T-helper 1 cell treated with Interleukin-12 subunit alpha and Interleukin-12 subunit beta and Interleukin-4 antibody, amounts not matched to agents 30 μg/mL and 1 μg/mL, for 36 hours (primary cell): ENCODE data around the gene CEP85L.
A peak's percentile ranks its signal among the peaks of the same experiment; 100 is the strongest.

Experiments
- H3K27ac Mint-ChIP-seq: one replicate; pipeline ENCODE4 v1.8.0; 2021; ENCODE audit warnings: mild to moderate bottlenecking, mixed read lengths
- H3K27me3 Mint-ChIP-seq: one replicate; pipeline ENCODE4 v1.8.0; 2021; ENCODE audit warnings: low read depth, mixed read lengths
- H3K36me3 Mint-ChIP-seq: one replicate; pipeline ENCODE4 v1.8.0; 2021; ENCODE audit warnings: low read depth, mixed read lengths
- H3K4me1 Mint-ChIP-seq: one replicate; pipeline ENCODE4 v1.8.0; 2021; ENCODE audit warnings: low read depth, mixed read lengths
- H3K4me3 Mint-ChIP-seq: one replicate; pipeline ENCODE4 v1.8.0; 2021; ENCODE audit warnings: mild to moderate bottlenecking, moderate library complexity, mixed read lengths
- H3K9me3 Mint-ChIP-seq: one replicate; pipeline ENCODE4 v1.8.0; 2021; ENCODE audit warnings: mixed read lengths

CEP85L gene

DNA sequence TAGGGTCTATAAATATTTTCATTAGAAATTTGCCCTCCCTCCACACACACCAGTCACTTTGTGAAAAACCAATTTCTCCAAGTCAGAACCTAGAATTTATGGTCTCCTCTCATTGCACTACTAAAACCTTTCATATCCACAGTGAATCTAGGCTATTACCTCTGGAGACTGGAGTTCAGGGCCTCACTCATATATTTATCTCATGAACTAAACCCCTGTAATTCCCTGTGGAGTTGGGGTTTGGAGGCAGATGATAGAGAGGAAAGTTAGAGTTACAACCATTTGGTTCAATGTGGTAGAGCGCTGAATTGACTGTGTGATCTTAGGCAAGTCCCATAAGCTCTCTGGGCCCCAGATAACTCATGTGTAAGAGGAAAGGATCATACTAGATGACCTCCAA lies 18.2 kb upstream of the CEP85L start:
- H3K27me3 Mint-ChIP-seq, result no peaks in the 10 kb centered on the region
- no peak overlapping the region for H3K27ac Mint-ChIP-seq
- H3K4me1 Mint-ChIP-seq, result peaks cover 34% of the 10 kb centered on the region
- peaks cover 20% of the 10 kb centered on the region for H3K36me3 Mint-ChIP-seq
- no peak overlapping the region for H3K4me3 Mint-ChIP-seq
- no peaks in the 10 kb centered on the region for H3K9me3 Mint-ChIP-seq

DNA sequence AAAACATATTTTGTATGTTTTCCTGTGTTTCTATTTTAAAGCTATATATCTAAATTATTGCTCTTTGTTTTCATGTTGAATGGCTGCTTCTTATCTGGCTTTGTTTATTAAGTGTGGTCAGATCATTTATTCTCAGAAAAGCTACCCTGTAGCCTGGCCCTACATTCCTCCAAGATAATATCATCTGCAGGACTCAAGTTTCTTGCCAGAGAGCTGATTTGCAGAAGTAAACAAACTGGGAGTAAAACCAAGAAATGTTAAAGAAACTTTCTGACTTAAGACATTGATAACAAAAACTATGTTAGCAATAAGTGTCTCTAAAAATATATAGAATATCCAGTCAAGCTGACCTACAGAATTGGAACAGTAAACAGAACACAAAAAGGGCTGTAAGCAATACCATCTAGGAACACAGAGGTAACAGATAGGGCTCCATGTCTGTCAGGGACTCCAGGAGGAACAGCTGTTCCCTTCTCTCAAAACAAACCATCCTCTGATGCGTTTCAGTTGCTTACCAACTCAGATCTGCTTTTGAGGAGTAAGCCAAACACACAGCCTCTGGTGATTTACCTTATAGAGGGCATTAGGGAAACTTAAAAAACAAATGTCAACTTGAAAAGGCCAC lies 17.5 kb upstream of the CEP85L start:
- H3K27me3 Mint-ChIP-seq, result no peaks in the 10 kb centered on the region
- peaks cover 40% of the 10 kb centered on the region for H3K4me1 Mint-ChIP-seq
- peaks cover 20% of the 10 kb centered on the region for H3K36me3 Mint-ChIP-seq
- H3K4me3 Mint-ChIP-seq, result no peak overlapping the region
- no peak overlapping the region for H3K27ac Mint-ChIP-seq
- H3K9me3 Mint-ChIP-seq, result no peaks in the 10 kb centered on the region

DNA sequence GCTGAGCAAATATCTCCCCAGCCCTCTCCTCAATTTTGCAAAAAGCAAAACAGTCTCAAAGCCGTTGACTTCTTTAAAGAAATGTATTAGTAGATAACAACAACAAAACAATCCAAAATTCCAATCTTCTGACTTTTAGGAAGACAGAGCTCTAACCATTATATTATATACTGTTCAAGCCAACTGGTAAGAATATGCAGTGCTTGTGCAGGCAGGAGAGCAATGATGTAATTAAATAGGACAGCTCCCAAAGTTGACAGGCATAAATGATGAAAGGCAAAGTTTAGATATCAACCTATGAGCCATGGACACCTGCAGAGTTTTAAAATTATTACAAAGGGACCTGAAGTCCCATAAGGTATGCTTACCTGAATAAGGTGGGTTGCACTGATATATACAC lies 16.6 kb upstream of the CEP85L start:
- H3K27me3 Mint-ChIP-seq, result no peaks in the 10 kb centered on the region
- H3K4me3 Mint-ChIP-seq, result no peak overlapping the region
- H3K27ac Mint-ChIP-seq, result no peak overlapping the region
- H3K9me3 Mint-ChIP-seq, result no peaks in the 10 kb centered on the region
- H3K4me1 Mint-ChIP-seq, result peaks cover 36% of the 10 kb centered on the region
- peaks cover 15% of the 10 kb centered on the region for H3K36me3 Mint-ChIP-seq

DNA sequence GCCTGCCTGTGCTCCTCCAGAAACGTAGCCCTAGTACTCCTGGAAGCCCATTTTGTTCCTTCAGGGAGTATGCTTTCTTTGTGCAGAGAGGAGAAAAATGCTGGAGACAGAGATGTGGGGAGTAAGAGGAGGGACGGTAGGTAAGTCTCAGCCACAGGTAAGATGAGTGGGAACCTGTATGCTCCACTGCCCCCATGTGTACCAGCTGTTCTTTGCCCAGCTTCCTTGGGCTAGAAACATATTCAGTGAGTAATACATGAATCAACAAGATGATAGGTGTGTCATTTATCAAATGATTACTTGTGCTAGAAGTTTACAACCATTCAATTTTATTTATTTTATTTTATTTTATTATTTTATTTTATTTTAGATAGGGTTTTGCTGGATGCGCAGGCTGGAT lies 13.6 kb upstream of the CEP85L start:
- peak overlapping the region; percentile 87 for H3K27ac Mint-ChIP-seq
- H3K4me3 Mint-ChIP-seq, result peak overlapping the region; percentile 87
- H3K4me1 Mint-ChIP-seq, result peaks cover 37% of the 10 kb centered on the region
- H3K36me3 Mint-ChIP-seq, result peaks cover 21% of the 10 kb centered on the region
- H3K27me3 Mint-ChIP-seq, result no peaks in the 10 kb centered on the region
- H3K9me3 Mint-ChIP-seq, result no peaks in the 10 kb centered on the region

DNA sequence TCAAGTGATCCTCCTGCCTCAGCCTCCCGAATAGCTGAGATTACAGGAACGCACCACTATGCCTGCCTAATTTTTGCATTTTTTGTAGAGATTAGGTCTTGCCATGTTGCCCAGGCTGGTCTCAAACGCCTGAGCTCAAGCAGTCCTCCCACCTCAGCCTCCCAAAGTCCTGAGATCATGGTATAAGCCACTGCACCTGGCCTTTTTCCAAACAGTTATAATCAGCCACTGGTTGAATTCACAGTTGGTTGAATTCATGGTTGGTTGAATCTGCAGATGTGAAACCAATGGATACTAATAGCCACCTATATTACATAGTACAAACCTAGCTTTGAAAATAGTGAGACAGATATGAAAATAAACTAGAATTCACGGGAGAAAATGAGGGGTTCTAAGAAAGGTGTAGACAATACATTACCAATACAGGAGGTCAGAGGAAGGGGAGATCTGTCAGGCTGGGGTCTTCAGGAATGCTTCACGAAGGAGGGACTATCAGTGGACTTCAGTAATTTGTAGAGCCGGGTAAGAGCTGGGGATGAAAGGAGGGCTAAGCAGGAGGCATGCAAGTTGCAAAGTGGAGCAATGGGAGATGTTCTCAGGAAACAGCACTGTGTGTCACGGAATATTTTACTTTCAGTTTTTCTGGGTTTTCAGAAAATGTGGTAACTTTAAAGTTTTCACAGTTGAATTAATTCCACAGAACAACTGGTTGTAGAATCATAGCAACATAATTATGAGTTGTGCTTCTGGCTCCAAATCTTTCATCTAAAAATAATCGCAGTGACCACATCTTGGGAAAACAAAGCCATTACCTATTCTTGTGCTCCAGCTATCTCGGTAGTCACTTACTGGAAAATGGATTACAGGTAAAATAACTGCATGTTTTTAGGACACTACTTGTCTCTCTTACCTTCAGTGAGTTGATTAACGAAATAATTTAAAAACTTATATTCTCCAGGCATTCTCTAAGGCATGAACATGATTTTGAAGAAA lies 12.9 kb upstream of the CEP85L start:
- Mint-ChIP-seq H3K9me3 (no peaks in the 10 kb centered on the region), H3K4me1 (peaks cover 40% of the 10 kb centered on the region), H3K36me3 (peaks cover 21% of the 10 kb centered on the region), H3K27me3 (no peaks in the 10 kb centered on the region), H3K4me3 (peak overlapping the region; percentile 87), H3K27ac (peak overlapping the region; percentile 87)

DNA sequence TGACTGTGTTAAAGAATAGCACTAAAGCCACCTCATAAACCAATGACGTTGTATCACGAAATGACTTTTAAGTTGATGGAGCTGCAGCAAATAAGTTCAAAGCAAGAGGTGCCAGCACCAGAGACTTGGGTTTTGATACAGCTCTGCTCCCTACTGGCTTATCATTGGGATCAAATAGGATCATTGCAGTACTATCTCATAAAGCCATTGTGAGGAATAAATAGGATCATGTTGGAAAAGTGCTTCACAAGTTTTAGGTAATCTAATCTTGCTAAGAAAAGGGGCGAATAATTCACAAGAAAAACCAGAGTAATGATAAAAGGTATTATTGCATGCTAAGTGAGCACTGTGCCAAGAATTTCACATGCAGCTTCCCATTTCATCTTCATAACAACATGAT lies 10.4 kb upstream of the CEP85L start:
- H3K4me3 Mint-ChIP-seq, result no peak overlapping the region
- H3K36me3 Mint-ChIP-seq, result peaks cover 17% of the 10 kb centered on the region
- no peaks in the 10 kb centered on the region for H3K9me3 Mint-ChIP-seq
- no peaks in the 10 kb centered on the region for H3K27me3 Mint-ChIP-seq
- H3K4me1 Mint-ChIP-seq, result peaks cover 44% of the 10 kb centered on the region
- no peak overlapping the region for H3K27ac Mint-ChIP-seq

DNA sequence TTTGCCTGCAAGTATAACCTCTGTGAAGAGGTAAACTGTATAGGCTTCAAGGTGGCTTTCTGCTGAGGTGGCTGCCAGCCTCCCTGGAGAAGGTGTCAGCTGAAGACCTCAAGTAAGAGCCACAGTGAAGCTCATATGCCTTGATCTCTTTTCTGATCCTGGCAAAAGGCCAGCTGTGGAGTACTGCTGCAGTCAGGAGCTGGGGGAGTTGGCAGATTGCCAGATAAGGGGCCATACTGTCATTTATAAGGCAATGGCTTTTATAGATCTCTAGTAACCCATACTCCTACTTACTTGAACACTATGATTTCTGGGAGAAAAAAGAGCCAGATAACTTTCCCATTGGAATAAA lies 8.8 kb upstream of the CEP85L start:
- Mint-ChIP-seq H3K9me3 (no peaks in the 10 kb centered on the region), H3K27ac (peak overlapping the region; percentile 21), H3K27me3 (no peaks in the 10 kb centered on the region), H3K4me3 (no peak overlapping the region), H3K4me1 (peaks cover 50% of the 10 kb centered on the region), H3K36me3 (peaks cover 23% of the 10 kb centered on the region)

DNA sequence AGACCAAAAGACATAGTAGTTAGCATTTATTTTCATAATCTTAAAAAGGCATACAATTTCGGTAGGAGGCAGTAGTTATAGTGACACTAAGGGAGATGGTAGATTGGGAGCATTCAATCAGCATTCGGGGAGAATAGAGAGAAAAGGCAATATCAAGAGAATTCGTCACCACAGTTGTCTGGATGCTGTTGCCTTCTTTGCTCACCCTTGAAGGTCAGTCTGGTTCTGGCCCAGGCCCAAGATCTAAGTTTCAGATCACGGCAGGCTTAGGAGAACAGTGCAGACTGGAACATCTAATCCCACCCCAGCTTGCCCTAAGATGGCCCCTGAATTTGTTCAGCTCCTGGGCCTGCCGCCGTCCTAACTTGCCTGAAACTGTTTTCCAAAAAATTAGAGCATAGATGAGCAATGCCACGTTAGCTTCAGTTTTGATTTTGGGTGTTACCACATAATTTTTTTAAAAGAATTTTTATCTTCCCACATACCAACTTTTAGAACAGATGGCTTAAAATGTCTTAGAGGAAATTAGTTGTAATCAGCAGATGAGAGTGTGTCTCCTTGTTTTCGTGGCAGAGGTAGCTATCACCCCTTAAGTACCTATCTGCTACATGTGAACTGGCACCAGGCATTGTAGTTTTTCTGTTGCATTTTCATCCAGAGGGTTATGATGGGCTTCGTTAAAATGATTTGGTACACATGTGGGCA lies 8.3 kb upstream of the CEP85L start:
- no peaks in the 10 kb centered on the region for H3K27me3 Mint-ChIP-seq
- peaks cover 50% of the 10 kb centered on the region for H3K4me1 Mint-ChIP-seq

DNA sequence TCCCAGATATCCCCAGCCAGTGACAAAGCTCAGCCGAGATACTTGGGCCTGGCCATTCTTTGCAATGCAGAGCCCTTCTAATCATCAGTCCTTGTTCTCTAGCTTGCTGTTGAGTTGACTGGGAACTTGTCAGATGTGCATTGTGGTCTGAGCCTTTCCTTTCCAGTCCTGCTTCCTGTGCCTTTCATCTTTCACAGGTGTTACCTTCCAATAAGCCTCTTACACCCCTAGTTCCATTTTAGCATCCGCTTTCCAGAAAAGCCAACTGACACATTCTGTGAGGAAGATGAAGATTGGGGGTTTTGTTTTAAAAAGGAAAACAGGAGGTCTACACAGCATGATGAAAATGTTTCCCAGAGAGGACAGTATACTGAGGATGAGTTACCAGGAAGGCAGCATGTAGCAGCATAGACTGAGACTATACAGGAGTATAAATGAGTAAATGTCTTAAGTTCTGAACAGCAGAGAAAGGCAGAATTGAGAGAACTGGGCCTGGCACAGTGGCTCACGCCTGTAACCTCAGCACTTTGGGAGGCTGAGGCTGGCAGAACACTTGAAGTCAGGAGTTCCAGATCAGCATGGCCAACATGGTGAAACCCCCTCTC lies 5.6 kb upstream of the CEP85L start:
- Mint-ChIP-seq H3K4me3 (peak overlapping the region; percentile 57), H3K36me3 (peaks cover 21% of the 10 kb centered on the region), H3K9me3 (no peaks in the 10 kb centered on the region), H3K27me3 (no peaks in the 10 kb centered on the region), H3K4me1 (peaks cover 50% of the 10 kb centered on the region), H3K27ac (peak overlapping the region; percentile 84)

More for the DNA sequence above, 8.3 kb upstream of the CEP85L start:
- H3K9me3 Mint-ChIP-seq, result no peaks in the 10 kb centered on the region
- peak overlapping the region; percentile 21 for H3K27ac Mint-ChIP-seq
- H3K36me3 Mint-ChIP-seq, result peaks cover 24% of the 10 kb centered on the region
- H3K4me3 Mint-ChIP-seq, result peak overlapping the region; percentile 0

DNA sequence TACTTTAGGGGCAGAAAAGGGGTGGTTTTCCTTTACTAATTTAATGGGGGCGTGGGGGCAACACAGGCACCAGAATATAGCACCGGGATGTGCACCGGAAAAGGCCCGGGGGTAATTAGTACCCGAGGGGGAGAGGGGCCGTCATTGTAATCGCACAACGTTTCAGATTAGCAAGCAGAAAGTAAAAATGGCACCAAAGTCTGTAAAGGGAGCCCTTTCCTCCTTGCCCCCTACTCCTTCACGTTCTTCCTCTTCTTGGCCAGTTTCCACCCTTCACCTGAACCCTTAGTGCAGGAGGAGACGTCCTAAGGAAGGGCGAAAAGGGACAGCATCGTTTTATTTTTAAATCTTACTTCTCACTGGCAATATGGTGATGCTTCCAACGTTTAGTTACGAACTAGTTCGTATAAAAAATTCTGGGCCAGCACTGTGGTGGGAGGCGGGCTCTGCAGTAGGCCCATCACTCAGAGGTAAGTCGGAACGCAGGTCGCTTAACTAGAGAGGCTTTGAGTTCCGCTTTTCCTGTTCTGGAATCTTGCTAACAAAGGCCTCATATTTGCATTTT lies 742 bp upstream of the CEP85L start:
- H3K4me1 Mint-ChIP-seq, result peaks cover 41% of the 10 kb centered on the region
- no peaks in the 10 kb centered on the region for H3K27me3 Mint-ChIP-seq
- H3K36me3 Mint-ChIP-seq, result peaks cover 14% of the 10 kb centered on the region
- H3K4me3 Mint-ChIP-seq, result peak overlapping the region; percentile 89
- H3K27ac Mint-ChIP-seq, result peak overlapping the region; percentile 93
- H3K9me3 Mint-ChIP-seq, result no peaks in the 10 kb centered on the region

DNA sequence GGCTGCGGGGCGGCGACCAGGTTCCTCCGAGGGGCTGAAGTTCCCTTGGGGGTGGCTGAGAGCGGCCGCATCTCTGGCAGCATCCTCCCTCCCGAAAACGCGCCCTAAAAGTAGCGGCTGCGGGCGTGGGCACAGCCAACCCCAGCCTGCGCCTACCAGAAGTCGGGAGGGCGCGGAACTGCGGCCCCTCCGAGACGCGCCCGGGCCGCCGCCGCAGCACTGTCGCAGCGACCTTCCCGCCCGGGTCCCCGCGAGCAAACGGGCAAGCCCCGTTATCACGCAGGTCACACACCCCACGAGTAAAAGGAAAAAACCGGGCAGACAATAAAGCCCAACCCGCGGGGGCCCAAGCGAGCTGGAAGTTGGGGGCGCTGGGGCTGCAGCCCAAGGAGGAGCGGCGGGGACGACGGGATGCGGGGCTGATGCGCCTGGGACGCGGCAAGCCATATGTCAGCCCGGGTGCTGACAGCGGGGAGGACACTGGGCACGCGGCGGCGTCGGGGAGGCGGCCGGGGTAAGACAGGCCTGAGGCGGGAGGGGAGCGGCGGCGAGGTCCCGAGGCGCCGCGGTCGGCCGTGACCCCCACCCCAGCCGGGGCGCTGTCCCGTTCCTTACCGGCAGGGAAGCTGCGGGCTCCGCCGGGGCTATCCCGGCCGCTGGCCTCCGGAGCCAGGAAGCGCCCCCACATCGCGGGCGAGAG lies 659 bp downstream of the CEP85L start:
- Mint-ChIP-seq H3K36me3 (peaks cover 11% of the 10 kb centered on the region), H3K27me3 (no peaks in the 10 kb centered on the region), H3K27ac (peak overlapping the region; percentile 77), H3K9me3 (no peaks in the 10 kb centered on the region), H3K4me3 (peak overlapping the region; percentile 85), H3K4me1 (peaks cover 36% of the 10 kb centered on the region)

DNA sequence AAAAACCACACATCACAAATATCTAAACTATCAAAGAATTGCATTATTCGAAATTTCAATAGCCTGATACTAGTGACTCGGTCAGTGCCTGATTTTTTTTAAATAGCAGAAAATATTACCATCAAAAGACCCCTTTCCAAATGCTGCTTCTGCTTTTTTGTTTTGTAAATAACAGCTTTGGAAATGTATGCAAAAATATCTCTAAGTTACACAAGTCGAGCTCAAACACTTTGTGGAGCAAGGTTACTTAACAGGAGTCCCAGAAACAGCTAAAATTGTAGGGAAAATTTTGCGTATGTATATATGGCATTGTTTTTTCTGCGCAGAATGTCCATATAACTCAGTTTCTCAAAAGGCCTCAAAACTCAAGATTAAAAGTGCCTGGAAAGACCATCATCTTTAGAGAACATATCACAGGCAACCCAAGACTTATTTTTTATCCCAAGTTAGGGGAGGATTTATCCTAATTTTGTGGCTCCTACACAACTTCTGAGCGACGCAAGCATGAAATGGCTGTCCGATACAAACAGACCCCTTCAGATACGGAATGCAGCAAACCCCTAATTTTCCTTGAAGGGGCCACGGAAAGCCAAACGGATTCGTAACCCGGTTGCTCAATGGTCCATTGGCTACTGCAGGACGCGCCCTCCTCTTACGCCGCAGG lies 1.3 kb downstream of the CEP85L start:
- H3K9me3 Mint-ChIP-seq, result no peaks in the 10 kb centered on the region
- peaks cover 34% of the 10 kb centered on the region for H3K4me1 Mint-ChIP-seq
- no peaks in the 10 kb centered on the region for H3K27me3 Mint-ChIP-seq
- peak overlapping the region; percentile 77 for H3K27ac Mint-ChIP-seq
- H3K36me3 Mint-ChIP-seq, result peaks cover 10% of the 10 kb centered on the region
- peak overlapping the region; percentile 85 for H3K4me3 Mint-ChIP-seq

DNA sequence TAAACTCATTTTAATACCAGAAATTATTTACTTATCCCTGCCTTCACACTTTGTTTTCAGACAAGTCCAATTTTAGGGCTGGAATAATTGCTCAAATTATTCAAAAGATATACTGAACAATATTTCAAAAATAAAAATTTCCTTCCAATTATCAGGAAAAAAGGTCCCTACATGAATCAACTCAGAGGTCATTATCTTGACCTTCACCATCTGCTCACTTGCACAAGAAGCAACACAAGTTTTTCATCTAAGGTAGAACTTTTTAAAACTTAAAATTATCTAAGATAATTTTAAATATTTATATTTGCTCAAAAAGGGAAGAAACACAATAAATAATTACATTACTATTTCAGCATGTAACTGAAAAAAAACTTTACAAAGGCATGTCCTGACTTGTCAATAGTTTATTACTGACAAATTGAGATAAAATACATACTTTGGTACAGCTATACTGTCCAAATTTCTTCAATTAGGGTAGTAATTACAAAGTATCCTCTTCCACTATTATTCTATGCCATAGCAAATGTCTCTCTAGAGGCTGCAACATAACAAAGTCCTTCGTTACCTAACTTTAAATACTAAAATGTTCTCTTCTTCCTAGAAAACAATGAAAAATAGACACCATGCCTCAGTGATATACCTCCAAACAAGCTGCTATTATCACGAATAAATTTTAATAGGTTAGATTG lies 2.4 kb downstream of the CEP85L start:
- Mint-ChIP-seq H3K36me3 (peaks cover 11% of the 10 kb centered on the region), H3K4me3 (peak overlapping the region; percentile 85), H3K27ac (peak overlapping the region; percentile 26), H3K9me3 (no peaks in the 10 kb centered on the region), H3K4me1 (peaks cover 36% of the 10 kb centered on the region), H3K27me3 (no peaks in the 10 kb centered on the region)
